H1 (cell line): ENCODE measurements around the gene SYT14. TPM values are rescaled to one million over a fixed set of nuclear protein-coding genes. Genes with fewer than 3 reads are reported as not detected.

ENCODE experiments used
- CTCF ChIA-PET: fragments of 300-600 bp; sonication (Branson Sonifier 250); formaldehyde crosslinking; loops from one replicate; lab custom pipeline; 2021; ENCODE audit not compliant: partially characterized antibody; lab: Charles Lee
- POLR2A ChIA-PET: fragments of 300-600 bp; sonication (Branson Sonifier 250); formaldehyde crosslinking; loops from one replicate; lab custom pipeline; 2021; ENCODE audit warnings: inconsistent platforms; ENCODE audit not compliant: partially characterized antibody; lab: Charles Lee
- DNase-seq, 2 experiments: peaks; one replicate each; pipeline versions ENCODE4 v3.0.0 to v3.0.0-alpha.2; 2010 to 2022; ENCODE audit warnings: low spot score in 2 of 2, low read depth in 1 of 2, mixed read lengths in 1 of 2
- FAIRE-seq: peaks from 2 replicates; lab custom pipeline; 2011; peaks lifted over from hg19 to GRCh38; lab: Jason Lieb, UNC
- H2AFZ ChIP-seq: 2 replicates; pipeline ENCODE4 v1.8.1; 2012; ENCODE audit warnings: low read length, inconsistent platforms
- H2AK5ac ChIP-seq: 2 replicates; pipeline ENCODE4 v1.6.1; 2013; ENCODE audit warnings: low read depth, low read length
- H2BK120ac ChIP-seq: replicated peaks from 2 replicates; pipeline ENCODE3; 2013; ENCODE audit warnings: low read depth, low read length, inconsistent platforms
- H2BK12ac ChIP-seq: 2 replicates; pipeline ENCODE4 v1.6.1; 2013; ENCODE audit warnings: low read depth, low read length
- H2BK15ac ChIP-seq: 2 replicates; pipeline ENCODE4 v1.6.1; 2013; ENCODE audit warnings: low read length
- H2BK20ac ChIP-seq: 2 replicates; pipeline ENCODE4 v1.6.1; 2013; ENCODE audit warnings: low read length
- H2BK5ac ChIP-seq: 2 replicates; pipeline ENCODE4 v1.6.1; 2013; ENCODE audit warnings: low read depth, low read length
- H3K14ac ChIP-seq: 2 replicates; pipeline ENCODE4 v1.6.1; 2013; ENCODE audit warnings: inconsistent platforms; ENCODE audit not compliant: insufficient read length
- H3K18ac ChIP-seq: 2 replicates; pipeline ENCODE4 v1.6.1; 2013; ENCODE audit warnings: low read length; ENCODE audit errors: extremely low read depth
- H3K23ac ChIP-seq: 2 replicates; pipeline ENCODE4 v1.6.1; 2013; ENCODE audit warnings: inconsistent platforms; ENCODE audit not compliant: insufficient read length
- H3K23me2 ChIP-seq: 2 replicates; pipeline ENCODE4 v1.6.1; 2013; ENCODE audit warnings: low read depth, low read length
- H3K27ac ChIP-seq: 2 replicates; pipeline ENCODE4 v1.6.1; 2011; ENCODE audit warnings: low read depth, low read length, inconsistent platforms
- H3K27me3 ChIP-seq, 4 experiments: replicated peaks in 1 of 4; 1 replicate in 1 of 4; 2 replicates in 3 of 4; pipeline versions ENCODE4 v1.6.1 to v1.8.1; 2011 to 2013; ENCODE audit warnings: low read length in 3 of 4, mild to moderate bottlenecking in 3 of 4, inconsistent platforms in 2 of 4, mixed read lengths in 2 of 4, moderate library complexity in 1 of 4; ENCODE audit not compliant: control insufficient read depth in 3 of 4, insufficient read depth in 3 of 4; ENCODE audit errors: extremely low read depth in 1 of 4
- H3K36me3 ChIP-seq, 4 experiments: 2 replicates each; pipeline versions ENCODE4 v1.6.1 to v1.8.1; 2011 to 2013; ENCODE audit warnings: mild to moderate bottlenecking in 4 of 4, low read length in 3 of 4, moderate library complexity in 2 of 4, control low read depth in 1 of 4, inconsistent platforms in 1 of 4; ENCODE audit not compliant: insufficient read depth in 4 of 4, control insufficient read depth in 2 of 4
- H3K4ac ChIP-seq: replicated peaks from 2 replicates; pipeline ENCODE3; 2013; ENCODE audit warnings: low read length, low read depth, mixed read lengths, inconsistent platforms; ENCODE audit not compliant: insufficient read length
- H3K4me1 ChIP-seq, 4 experiments: replicated peaks in 1 of 4; 1 replicate in 1 of 4; 2 replicates in 3 of 4; pipeline versions ENCODE4 v1.6.1 to v1.8.1; 2011 to 2013; ENCODE audit warnings: low read length in 3 of 4, inconsistent platforms in 2 of 4, mixed read lengths in 1 of 4; ENCODE audit not compliant: insufficient read depth in 4 of 4, control insufficient read depth in 3 of 4
- H3K4me2 ChIP-seq, 2 experiments: 2 replicates each; pipeline versions ENCODE4 v1.6.1 to v1.8.1; 2011 to 2013; ENCODE audit warnings: low read depth in 2 of 2, low read length in 2 of 2, control low read depth in 1 of 2, inconsistent platforms in 1 of 2, mild to moderate bottlenecking in 1 of 2; ENCODE audit not compliant: insufficient read depth in 1 of 2
- H3K4me3 ChIP-seq, 4 experiments: fragments of 200-600, 300-600 bp in 1 of 4; sonication (generic), shearing (Covaris generic), sonication (Bioruptor Twin) in 1 of 4; 2 replicates each; pipeline versions ENCODE4 v1.5.1 to v1.8.1; 2011 to 2016; ENCODE audit warnings: low read length in 4 of 4, low read depth in 3 of 4, control low read depth in 2 of 4, inconsistent platforms in 2 of 4, mild to moderate bottlenecking in 2 of 4, mixed read lengths in 1 of 4, moderate library complexity in 1 of 4; ENCODE audit not compliant: insufficient read depth in 2 of 4; ENCODE audit errors: extremely low read depth in 1 of 4
- H3K56ac ChIP-seq: replicated peaks from 2 replicates; pipeline ENCODE3; 2013; ENCODE audit warnings: low read depth, mild to moderate bottlenecking, mixed read lengths, low read length, inconsistent platforms; ENCODE audit not compliant: insufficient read length
- H3K79me1 ChIP-seq: 2 replicates; pipeline ENCODE4 v1.6.1; 2013; ENCODE audit warnings: low read depth, low read length, control low read depth
- H3K79me2 ChIP-seq, 2 experiments: 2 replicates each; pipeline versions ENCODE4 v1.6.1 to v1.8.1; 2012 to 2013; ENCODE audit warnings: low read length in 2 of 2, mild to moderate bottlenecking in 2 of 2, inconsistent platforms in 1 of 2; ENCODE audit not compliant: insufficient read depth in 2 of 2, control insufficient read depth in 1 of 2
- H3K9ac ChIP-seq, 4 experiments: replicated peaks in 1 of 4; 1 replicate in 1 of 4; 2 replicates in 3 of 4; pipeline versions ENCODE4 v1.6.1 to v1.8.1; 2011 to 2013; ENCODE audit warnings: low read depth in 3 of 4, low read length in 3 of 4, control low read depth in 2 of 4, mild to moderate bottlenecking in 2 of 4, moderate library complexity in 2 of 4, inconsistent platforms in 1 of 4; ENCODE audit errors: extremely low read depth in 1 of 4
- H3K9me3 ChIP-seq, 2 experiments: 2 replicates each; pipeline versions ENCODE4 v1.6.1 to v1.8.1; 2012 to 2013; ENCODE audit warnings: mild to moderate bottlenecking in 2 of 2, moderate library complexity in 2 of 2, control low read depth in 1 of 2, inconsistent platforms in 1 of 2, low read depth in 1 of 2, low read length in 1 of 2, mixed read lengths in 1 of 2; ENCODE audit not compliant: insufficient read depth in 2 of 2
- H4K20me1 ChIP-seq, 2 experiments: replicated peaks in 1 of 2; 2 replicates each; pipeline versions ENCODE3 to v1.8.1; 2011 to 2013; ENCODE audit warnings: inconsistent platforms in 2 of 2, low read length in 2 of 2, mild to moderate bottlenecking in 1 of 2; ENCODE audit not compliant: insufficient read depth in 2 of 2, control insufficient read depth in 1 of 2
- H4K5ac ChIP-seq: 2 replicates; pipeline ENCODE4 v1.6.1; 2013; ENCODE audit warnings: low read length, low read depth, mixed read lengths, inconsistent platforms; ENCODE audit not compliant: insufficient read length
- H4K8ac ChIP-seq: 2 replicates; pipeline ENCODE4 v1.8.0; 2013; ENCODE audit warnings: mild to moderate bottlenecking, moderate library complexity, low read length, inconsistent platforms; ENCODE audit not compliant: insufficient read depth; ENCODE audit errors: extremely low read depth
- H4K91ac ChIP-seq: replicated peaks from 2 replicates; pipeline ENCODE3; 2013; ENCODE audit warnings: low read length, mixed read lengths, inconsistent platforms; ENCODE audit not compliant: insufficient read length
- ATF3 ChIP-seq: IDR thresholded peaks from 2 replicates; pipeline ENCODE4 v1.6.1; 2011; ENCODE audit warnings: low read depth, mild to moderate bottlenecking, low read length; ENCODE audit not compliant: insufficient read depth
- EP300 ChIP-seq, 2 experiments: IDR thresholded peaks; 1 replicate in 1 of 2; 2 replicates in 1 of 2; pipeline ENCODE4 v1.6.1; 2011 to 2012; ENCODE audit warnings: low read depth in 2 of 2, low read length in 2 of 2, mild to moderate bottlenecking in 2 of 2, borderline replicate concordance in 1 of 2, inconsistent platforms in 1 of 2, moderate library complexity in 1 of 2
- GTF2F1 ChIP-seq: IDR thresholded peaks from 2 replicates; pipeline ENCODE4 v1.6.1; 2012; ENCODE audit warnings: low read depth, low read length, improper control_type of control experiment, borderline replicate concordance
- JUN ChIP-seq: IDR thresholded peaks from 2 replicates; pipeline ENCODE4 v1.6.1; 2011; ENCODE audit warnings: low read depth, mild to moderate bottlenecking, improper control_type of control experiment, low read length
- KDM1A ChIP-seq: fragments of 200-600, 300-600 bp; sonication (generic); IDR thresholded peaks from 2 replicates; pipeline ENCODE4 v1.7.1; 2016; ENCODE audit warnings: mild to moderate bottlenecking, low read length, borderline replicate concordance
- MAX ChIP-seq: IDR thresholded peaks from 2 replicates; pipeline ENCODE4 v1.6.1; 2012; ENCODE audit warnings: inconsistent platforms
- POU5F1 ChIP-seq: IDR thresholded peaks from 2 replicates; pipeline ENCODE4 v1.6.1; 2011; ENCODE audit warnings: low read depth, mild to moderate bottlenecking, low read length, moderate library complexity
- RBBP5 ChIP-seq: IDR thresholded peaks from 2 replicates; pipeline ENCODE4 v1.7.1; 2012; ENCODE audit warnings: low read depth, mild to moderate bottlenecking, inconsistent platforms, low read length, moderate library complexity, borderline replicate concordance
- SIN3A ChIP-seq, 2 experiments: IDR thresholded peaks in 1 of 2; conservative IDR thresholded peaks in 1 of 2; 2 replicates each; pipeline ENCODE4 v1.6.1; 2011 to 2012; ENCODE audit warnings: low read length in 2 of 2, improper control_type of control experiment in 1 of 2, low read depth in 1 of 2, mild to moderate bottlenecking in 1 of 2
- SIX5 ChIP-seq: IDR thresholded peaks from 2 replicates; pipeline ENCODE4 v1.6.1; 2011; ENCODE audit warnings: mild to moderate bottlenecking, low read depth, low read length
- SP4 ChIP-seq: IDR thresholded peaks from 2 replicates; pipeline ENCODE4 v1.6.1; 2012; ENCODE audit warnings: low read length, inconsistent platforms
- YY1 ChIP-seq: IDR thresholded peaks from 2 replicates; pipeline ENCODE4 v1.6.1; 2011; ENCODE audit warnings: low read depth, mild to moderate bottlenecking, low read length
- polyA plus RNA-seq, 7 experiments: library from polyadenylated mRNA; depleted of rRNA in 3 of 7; stranded (reverse) in 5 of 7; unstranded in 2 of 7; fragments of >200 nt in 5 of 7; fragments of 200-250 nt in 2 of 7; gene quantifications; 1 replicate in 5 of 7; 2 replicates in 1 of 7; 4 replicates in 1 of 7; pipeline versions ENCODE4 v1.2.1 to v1.2.3, GENCODE V29; 2011 to 2013; ENCODE audit warnings: missing spikeins in 2 of 7, mixed read lengths in 2 of 7
- total RNA-seq: library from RNA; stranded (reverse); fragmentation: NEBNext Ultra II Directional; extraction: Animal tissue kit (Norgen Biotek cat#: 25700); gene quantifications from 2 replicates; pipeline ENCODE4 v1.2.1, GENCODE V29; 2021

Gene SYT14
- total and polyA plus RNA-seq, 2 of the 8 experiments (the other 6 are each of a cell fraction or from before 2014, with no cell fraction given), result 2.3 to 18.4 TPM

GRCh38 chr1:210031473-210031872 lies 93.5 kb downstream of the SYT14 start (continued):
- no peak for TF ChIP-seq EP300 (IDR thresholded peaks at IDR 0.05; ENCODE audit: borderline replicate concordance in 1 of 2, low read depth in 2 of 2, low read length in 2 of 2)

- no peaks in the 10 kb centered on the region for H3K79me2 ChIP-seq
- H2BK20ac ChIP-seq, result no peak overlapping the region
- H4K5ac ChIP-seq, result no peak overlapping the region
- H3K4me1 ChIP-seq, result no peaks in the 10 kb centered on the region
- DNase-seq (no peak), FAIRE-seq (no peak)
- no peak overlapping the region for H3K23ac ChIP-seq
- no peaks in the 10 kb centered on the region for H4K20me1 ChIP-seq
- H2BK5ac ChIP-seq, result no peak overlapping the region
- no peaks in the 10 kb centered on the region for H3K79me1 ChIP-seq
- no peak overlapping the region for H3K14ac ChIP-seq
- H3K18ac ChIP-seq, result no peak overlapping the region
- POLR2A ChIA-PET, result no interaction called here
- no peak overlapping the region for H2BK15ac ChIP-seq
- no peak overlapping the region for H4K91ac ChIP-seq
- no peak for TF ChIP-seq JUN
- no peak for TF ChIP-seq RBBP5
- no peak for TF ChIP-seq KDM1A
- TF ChIP-seq SIN3A (conservative IDR thresholded peaks at IDR 0.05 in 1 of 2, IDR thresholded peaks at IDR 0.05 in 1 of 2; ENCODE audit: low read depth in 1 of 2, low read length in 2 of 2), result no peak
- TF ChIP-seq YY1, result no peak
- TF ChIP-seq ATF3, result no peak
- no peak for TF ChIP-seq MAX
- no peak for TF ChIP-seq GTF2F1
- TF ChIP-seq POU5F1, result no peak
- no peak for TF ChIP-seq SIX5
- TF ChIP-seq SP4, result no peak
- no peak overlapping the region for H3K56ac ChIP-seq
- no peaks in the 10 kb centered on the region for H3K9me3 ChIP-seq
- no peak overlapping the region for H3K27ac ChIP-seq
- H3K23me2 ChIP-seq, result no peaks in the 10 kb centered on the region
- H3K4me2 ChIP-seq, result no peak overlapping the region
- no peaks in the 10 kb centered on the region for H3K36me3 ChIP-seq
- no peak overlapping the region for H3K9ac ChIP-seq
- no peak overlapping the region for H3K4ac ChIP-seq
- no peak overlapping the region for H2AK5ac ChIP-seq
- H2BK120ac ChIP-seq, result no peak overlapping the region
- CTCF ChIA-PET, result no interaction called here
- H4K8ac ChIP-seq, result no peak overlapping the region
- H3K4me3 ChIP-seq, result no peak overlapping the region
- no peak overlapping the region for H2AFZ ChIP-seq
- H3K27me3 ChIP-seq, result no peaks in the 10 kb centered on the region
- no peak overlapping the region for H2BK12ac ChIP-seq
Observed at GRCh38 chr1:210043058-210043457, 105.0 kb downstream of the SYT14 start.
